ENCODE results near the gene NLK.
"Not testable (repeated sequence)": the region's sequence is repeated elsewhere in the genome, so short reads cannot be mapped to it uniquely, and the experiment has no call there.

NLK gene

GRCh38 chr17:28042657-28042720 lies at the start of gene NLK:
Gene NLK (plus strand): TSS chr17:28042677. CDS start chr17:28042874, 197 bp downstream.
- no peak for DNase-seq

GRCh38 chr17:27993161-27993695 lies 49.2 kb upstream of the NLK start:
- no peak for DNase-seq

- no peak for DNase-seq
Observed at GRCh38 chr17:27993723-27994310, 48.7 kb upstream of the NLK start.

GRCh38 chr17:27994586-27994985 lies 47.9 kb upstream of the NLK start:
- no peak for DNase-seq

GRCh38 chr17:27995554-27995953 lies 46.9 kb upstream of the NLK start:
- no peak for DNase-seq

- DNase-seq, result no peak
Observed at GRCh38 chr17:27996202-27997043, 46.1 kb upstream of the NLK start.

- DNase-seq, result no peak
Observed at GRCh38 chr17:27997044-27997401, 45.5 kb upstream of the NLK start.

- DNase-seq, result no peak
Observed at GRCh38 chr17:27997522-27997921, 45.0 kb upstream of the NLK start.

- no peak for DNase-seq
Observed at GRCh38 chr17:28001149-28001548, 41.3 kb upstream of the NLK start.

- DNase-seq, result peak; percentile 3
Observed at GRCh38 chr17:28004344-28004743, 38.1 kb upstream of the NLK start.

GRCh38 chr17:28007925-28008324 lies 34.6 kb upstream of the NLK start:
- not testable (repeated sequence) for DNase-seq

- no peak for DNase-seq
Observed at GRCh38 chr17:28008513-28008912, 34.0 kb upstream of the NLK start.

GRCh38 chr17:28010406-28010805 lies 32.1 kb upstream of the NLK start:
- DNase-seq, result no peak

- no peak for DNase-seq
Observed at GRCh38 chr17:28018439-28019070, 23.9 kb upstream of the NLK start.

- no peak for DNase-seq
Observed at GRCh38 chr17:28020515-28020914, 22.0 kb upstream of the NLK start.

- DNase-seq, result no peak
Observed at GRCh38 chr17:28029044-28029443, 13.4 kb upstream of the NLK start.

- no peak for DNase-seq
Observed at GRCh38 chr17:28030386-28030785, 12.1 kb upstream of the NLK start.

GRCh38 chr17:28031174-28031573 lies 11.3 kb upstream of the NLK start:
- DNase-seq, result no peak

GRCh38 chr17:28033972-28034714 lies 8.3 kb upstream of the NLK start:
- no peak for DNase-seq

- not testable (repeated sequence) for DNase-seq
Observed at GRCh38 chr17:28035452-28035851, 7.0 kb upstream of the NLK start.

- not testable (repeated sequence) for DNase-seq
Observed at GRCh38 chr17:28035884-28036283, 6.6 kb upstream of the NLK start.

- DNase-seq, result no peak
Observed at GRCh38 chr17:28038802-28039201, 3.7 kb upstream of the NLK start.

GRCh38 chr17:28039251-28039650 lies 3.2 kb upstream of the NLK start:
- DNase-seq, result no peak

GRCh38 chr17:28040406-28040805 lies 2.1 kb upstream of the NLK start:
- no peak for DNase-seq

Measured in activated CD4-positive, alpha-beta T cell treated with anti-CD3 and anti-CD28 coated beads, Interleukin-2, amount 50 U/mL, for 16 hours (primary cell).